Measurements from ENCODE around the gene INAFM1.
"Not testable (repeated sequence)": the region's sequence is repeated elsewhere in the genome, so short reads cannot be mapped to it uniquely, and the experiment has no call there.

The INAFM1 gene

GRCh38 chr19:47283405-47284059 lies 8.8 kb downstream of the INAFM1 start:
- no peak overlapping the region for H3K4me3 ChIP-seq (ENCODE audit: control insufficient read depth, low read depth, low read length)
- DNase-seq (ENCODE audit: low read depth), result peak; percentile 14
- TF ChIP-seq, protein P1, sequence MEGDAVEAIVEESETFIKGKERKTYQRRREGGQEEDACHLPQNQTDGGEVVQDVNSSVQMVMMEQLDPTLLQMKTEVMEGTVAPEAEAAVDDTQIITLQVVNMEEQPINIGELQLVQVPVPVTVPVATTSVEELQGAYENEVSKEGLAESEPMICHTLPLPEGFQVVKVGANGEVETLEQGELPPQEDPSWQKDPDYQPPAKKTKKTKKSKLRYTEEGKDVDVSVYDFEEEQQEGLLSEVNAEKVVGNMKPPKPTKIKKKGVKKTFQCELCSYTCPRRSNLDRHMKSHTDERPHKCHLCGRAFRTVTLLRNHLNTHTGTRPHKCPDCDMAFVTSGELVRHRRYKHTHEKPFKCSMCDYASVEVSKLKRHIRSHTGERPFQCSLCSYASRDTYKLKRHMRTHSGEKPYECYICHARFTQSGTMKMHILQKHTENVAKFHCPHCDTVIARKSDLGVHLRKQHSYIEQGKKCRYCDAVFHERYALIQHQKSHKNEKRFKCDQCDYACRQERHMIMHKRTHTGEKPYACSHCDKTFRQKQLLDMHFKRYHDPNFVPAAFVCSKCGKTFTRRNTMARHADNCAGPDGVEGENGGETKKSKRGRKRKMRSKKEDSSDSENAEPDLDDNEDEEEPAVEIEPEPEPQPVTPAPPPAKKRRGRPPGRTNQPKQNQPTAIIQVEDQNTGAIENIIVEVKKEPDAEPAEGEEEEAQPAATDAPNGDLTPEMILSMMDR (conservative IDR thresholded peaks at IDR 0.05; ENCODE audit: control insufficient read depth, insufficient read depth, low read depth, low read length), result no peak

DNA sequence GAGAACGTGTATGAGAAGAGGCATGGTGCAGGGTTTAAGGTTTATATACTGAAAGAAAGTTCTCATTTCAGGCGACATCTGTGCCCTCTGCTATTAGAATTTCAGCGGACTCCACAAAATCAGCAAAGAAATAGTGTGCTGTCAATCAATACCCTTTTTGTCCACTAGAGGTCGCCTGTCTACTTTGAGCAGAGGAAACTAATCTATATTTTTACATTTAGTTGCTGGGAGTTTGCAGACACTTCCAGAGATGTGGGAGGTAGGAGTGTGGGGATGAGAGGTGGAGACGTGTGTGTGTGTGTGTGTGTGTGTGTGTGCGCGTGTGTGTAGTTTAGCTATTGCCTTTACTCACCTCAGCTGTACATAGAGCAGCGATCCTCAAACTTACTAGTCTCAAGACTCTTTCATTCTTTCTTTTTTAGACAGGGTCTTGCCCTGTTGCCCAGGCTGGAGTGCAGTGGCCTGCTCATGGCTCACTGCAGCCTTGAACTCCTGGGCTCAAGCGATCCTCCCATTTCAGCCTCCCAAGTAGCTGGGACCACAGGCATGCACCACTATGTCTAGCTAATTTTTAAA lies 9.7 kb downstream of the INAFM1 start:
- DNase-seq (ENCODE audit: low read depth), result peak; percentile 71
- TF ChIP-seq, protein P1 (conservative IDR thresholded peaks at IDR 0.05; ENCODE audit: control insufficient read depth, insufficient read depth, low read depth, low read length), result peak; percentile 92
- no peak overlapping the region for H3K4me3 ChIP-seq (ENCODE audit: control insufficient read depth, low read depth, low read length)

DNA sequence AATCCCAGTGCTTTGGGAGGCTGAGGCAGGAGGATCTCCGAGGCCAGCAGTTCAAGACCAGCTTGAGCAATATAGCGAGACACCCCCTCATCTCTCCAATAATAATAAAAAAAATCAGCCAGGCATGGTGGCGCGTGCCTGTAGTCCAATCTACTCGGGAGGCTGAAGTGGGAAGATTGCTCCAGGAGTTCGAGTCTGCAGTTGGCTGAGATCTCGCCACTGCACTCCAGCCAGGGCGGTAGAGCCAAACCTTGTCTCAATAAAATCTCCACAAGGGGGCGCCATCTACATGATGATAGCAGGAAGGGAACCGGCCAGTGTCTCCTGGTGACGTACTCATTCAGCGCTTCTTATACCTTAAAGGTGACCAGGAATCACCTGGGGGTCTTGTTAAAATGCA lies 21.4 kb downstream of the INAFM1 start:
- DNase-seq (ENCODE audit: low read depth), result peak; percentile 78
- TF ChIP-seq, protein P1 (conservative IDR thresholded peaks at IDR 0.05; ENCODE audit: control insufficient read depth, insufficient read depth, low read depth, low read length), result peak; percentile 71
- H3K4me3 ChIP-seq (ENCODE audit: control insufficient read depth, low read depth, low read length), result no peak overlapping the region

DNA sequence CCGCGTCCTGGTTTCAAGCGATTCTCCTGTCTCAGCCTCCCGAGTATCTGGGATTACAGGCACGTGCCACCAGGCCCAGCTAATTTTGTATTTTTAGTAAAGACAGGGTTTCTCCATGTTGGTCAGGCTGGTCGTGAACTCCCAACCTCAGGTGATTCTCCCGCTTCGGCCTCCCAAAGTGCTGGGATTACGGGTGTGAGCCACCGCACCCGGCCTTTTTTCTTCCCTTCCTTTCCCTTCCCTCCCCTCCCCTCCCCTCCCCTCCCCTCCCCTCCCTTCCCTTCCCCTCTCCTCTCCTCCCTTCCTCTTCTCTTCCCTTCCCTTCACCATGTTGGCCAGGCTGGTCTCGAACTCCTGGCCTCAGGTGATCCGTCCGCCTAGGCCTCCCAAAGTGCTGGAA lies 26.2 kb downstream of the INAFM1 start:
- not testable (repeated sequence) for DNase-seq (ENCODE audit: low read depth); H3K4me3 ChIP-seq (ENCODE audit: control insufficient read depth, low read depth, low read length)

- no peak for DNase-seq (ENCODE audit: low read depth)
- TF ChIP-seq, protein P1 (conservative IDR thresholded peaks at IDR 0.05; ENCODE audit: control insufficient read depth, insufficient read depth, low read depth, low read length), result no peak
Measured at GRCh38 chr19:47302249-47302648, 27.6 kb downstream of the INAFM1 start.

DNA sequence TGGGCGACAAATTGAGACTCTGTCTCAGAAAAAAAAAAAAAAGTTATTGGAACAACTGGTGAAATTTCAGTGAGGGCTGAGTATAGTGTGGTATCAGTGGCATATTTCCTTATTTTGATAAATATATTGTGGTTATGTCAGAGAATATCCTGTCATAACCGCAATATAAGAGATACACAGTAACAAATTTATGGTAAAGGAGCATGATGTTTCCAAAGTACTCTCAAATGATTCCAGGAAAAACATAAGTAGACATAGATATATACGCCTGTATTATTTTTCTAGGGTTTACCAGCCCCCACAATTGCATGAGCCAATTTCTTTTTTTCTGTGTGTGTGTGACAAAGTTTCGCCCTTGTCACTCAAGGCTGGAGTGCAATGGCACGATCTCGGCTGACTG lies 29.3 kb downstream of the INAFM1 start:
- no peak overlapping the region for H3K4me3 ChIP-seq (ENCODE audit: control insufficient read depth, low read depth, low read length)
- TF ChIP-seq, protein P1 (conservative IDR thresholded peaks at IDR 0.05; ENCODE audit: control insufficient read depth, insufficient read depth, low read depth, low read length), result no peak
- DNase-seq (ENCODE audit: low read depth), result no peak

More at GRCh38 chr19:47302249-47302648, 27.6 kb downstream of the INAFM1 start:
- H3K4me3 ChIP-seq (ENCODE audit: control insufficient read depth, low read depth, low read length), result no peak overlapping the region

DNA sequence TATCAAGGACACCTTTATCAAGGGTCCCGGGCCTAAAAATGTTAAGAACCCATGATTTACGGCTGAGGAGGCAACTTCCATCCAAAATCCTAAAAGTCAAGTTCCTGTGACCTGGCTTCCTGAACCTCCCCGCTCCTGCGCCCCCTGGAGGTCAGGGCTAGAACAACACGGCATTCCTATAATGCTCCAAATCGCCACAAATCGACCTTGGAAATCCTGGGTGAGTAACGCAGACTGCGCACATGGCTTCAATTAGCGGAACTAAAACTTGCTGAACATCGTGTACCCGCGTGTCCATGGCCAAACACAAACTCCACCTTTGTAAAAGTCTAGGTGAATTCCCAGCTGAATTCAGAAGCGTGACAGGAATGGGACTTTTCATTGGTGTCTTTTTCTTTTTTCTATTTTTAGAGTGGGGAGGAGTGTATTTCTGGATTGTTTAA lies 30.6 kb downstream of the INAFM1 start:
- no peak overlapping the region for H3K4me3 ChIP-seq (ENCODE audit: control insufficient read depth, low read depth, low read length)
- TF ChIP-seq, protein P1 (conservative IDR thresholded peaks at IDR 0.05; ENCODE audit: control insufficient read depth, insufficient read depth, low read depth, low read length), result peak; percentile 98
- DNase-seq (ENCODE audit: low read depth), result peak; percentile 99

Data from fibroblast of mammary gland (primary cell).